Rectal smooth muscle tissue (tissue), 1 donor: ENCODE results near the gene TESK2.
"Not testable (repeated sequence)": the region's sequence is repeated elsewhere in the genome, so short reads cannot be mapped to it uniquely, and the experiment has no call there.

Experiments used
- H3K27ac ChIP-seq: one replicate; pipeline ENCODE4 v1.7.0; 2013; ENCODE audit warnings: low read depth, low read length, inconsistent platforms
- H3K27me3 ChIP-seq: one replicate; pipeline ENCODE4 v1.7.0; 2013; ENCODE audit warnings: low read length; ENCODE audit not compliant: control insufficient read depth, insufficient read depth
- H3K36me3 ChIP-seq: one replicate; pipeline ENCODE4 v1.7.0; 2013; ENCODE audit warnings: low read length; ENCODE audit not compliant: control insufficient read depth, insufficient read depth
- H3K4me1 ChIP-seq: one replicate; pipeline ENCODE4 v1.7.0; 2013; ENCODE audit warnings: low read length; ENCODE audit not compliant: control insufficient read depth, insufficient read depth
- H3K4me3 ChIP-seq: one replicate; pipeline ENCODE4 v1.7.0; 2013; ENCODE audit warnings: low read length
- H3K9ac ChIP-seq: one replicate; pipeline ENCODE4 v1.7.0; 2013; ENCODE audit warnings: low read length

Gene TESK2

DNA sequence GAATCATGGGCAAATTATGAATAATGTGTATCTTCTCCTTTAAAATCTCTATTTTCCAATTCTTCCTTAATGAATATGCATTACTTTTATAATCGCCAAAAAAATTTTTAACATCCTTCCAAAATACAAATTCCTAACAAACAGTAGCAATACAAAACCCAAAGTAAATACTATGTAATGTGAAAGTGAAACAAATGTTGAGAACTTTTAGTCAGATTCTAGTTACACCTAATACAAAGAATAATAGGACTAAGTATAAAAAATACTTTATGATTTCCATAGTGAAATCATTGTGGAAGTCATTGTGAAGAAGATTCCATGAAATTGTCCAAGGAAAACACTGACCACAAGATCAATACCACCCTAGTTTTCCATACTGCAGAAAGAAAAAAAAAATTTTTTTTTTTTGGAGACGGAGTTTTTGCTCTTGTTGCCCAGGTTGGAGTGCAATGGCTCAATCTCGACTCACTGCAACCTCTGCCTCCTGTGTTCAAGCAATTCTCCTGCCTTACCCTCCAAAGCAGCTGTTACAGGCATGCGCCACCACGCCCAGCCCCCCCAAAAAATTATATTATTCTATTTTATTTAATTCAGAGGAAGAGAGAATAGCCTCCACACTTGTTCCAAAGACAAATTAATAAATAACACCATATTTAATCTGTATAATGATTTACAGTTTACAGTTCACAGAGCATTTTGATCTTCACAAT lies 11.8 kb downstream of the TESK2 start:
- Histone ChIP-seq H3K4me3 (no peak overlapping the region), H3K9ac (no peak overlapping the region), H3K27me3 (no peaks in the 10 kb centered on the region), H3K27ac (no peak overlapping the region), H3K4me1 (no peaks in the 10 kb centered on the region), H3K36me3 (no peaks in the 10 kb centered on the region)

DNA sequence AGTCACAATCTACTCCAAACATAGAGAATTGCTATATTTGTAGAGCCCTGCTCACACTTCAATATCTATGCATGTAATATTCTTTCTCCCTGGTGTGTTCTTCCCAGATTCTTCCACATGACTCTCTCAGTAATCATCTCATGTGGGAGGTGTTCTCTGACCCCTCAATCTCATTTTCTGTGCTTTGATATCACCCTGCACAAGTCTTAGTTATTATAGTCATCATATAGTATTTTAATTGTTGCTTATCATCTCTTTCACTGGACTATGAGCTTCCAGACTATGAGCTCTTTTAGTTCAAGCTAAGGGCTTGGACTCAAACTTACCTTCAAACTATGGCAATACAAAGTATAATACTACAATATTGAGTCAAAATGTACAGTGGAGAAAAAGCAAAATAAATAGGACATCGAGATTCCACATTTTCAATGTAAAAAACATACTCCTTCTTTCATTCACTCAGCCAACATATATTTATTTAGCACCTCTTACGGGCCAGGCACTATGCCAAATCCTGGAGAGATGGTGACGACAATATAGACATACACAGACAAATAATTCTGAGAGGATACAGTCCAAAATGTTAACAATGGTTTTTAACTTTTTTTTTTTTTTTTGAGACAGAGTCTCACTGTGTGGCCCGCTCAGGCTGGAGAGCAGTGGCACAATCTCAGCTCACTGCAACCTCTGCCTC lies 12.7 kb downstream of the TESK2 start:
- no peaks in the 10 kb centered on the region for H3K4me1 ChIP-seq
- H3K27ac ChIP-seq = no peak overlapping the region
- no peak overlapping the region for H3K9ac ChIP-seq
- no peaks in the 10 kb centered on the region for H3K36me3 ChIP-seq
- H3K4me3 ChIP-seq = no peak overlapping the region
- H3K27me3 ChIP-seq = no peaks in the 10 kb centered on the region

DNA sequence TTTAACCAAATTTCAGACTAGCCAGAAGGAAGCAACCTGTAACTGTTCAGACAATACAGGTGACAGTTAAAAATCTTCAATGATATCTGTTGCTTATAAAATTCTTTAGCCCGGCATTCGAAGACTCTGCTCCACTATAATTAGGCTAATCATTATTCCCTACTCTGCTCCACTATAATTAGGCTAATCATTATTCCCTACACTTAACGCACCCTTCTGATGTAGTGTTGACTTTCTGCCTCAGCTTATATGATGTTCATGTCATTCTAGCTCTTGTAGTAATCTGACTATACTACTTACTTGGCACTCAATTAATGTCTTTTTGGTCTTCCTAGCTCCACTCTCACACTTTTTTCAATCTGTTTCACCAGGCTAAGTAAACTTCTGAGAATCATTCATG lies 13.3 kb downstream of the TESK2 start:
- Histone ChIP-seq H3K27me3 (no peaks in the 10 kb centered on the region), H3K4me1 (no peaks in the 10 kb centered on the region), H3K36me3 (no peaks in the 10 kb centered on the region), H3K4me3 (no peak overlapping the region), H3K27ac (no peak overlapping the region), H3K9ac (no peak overlapping the region)

DNA sequence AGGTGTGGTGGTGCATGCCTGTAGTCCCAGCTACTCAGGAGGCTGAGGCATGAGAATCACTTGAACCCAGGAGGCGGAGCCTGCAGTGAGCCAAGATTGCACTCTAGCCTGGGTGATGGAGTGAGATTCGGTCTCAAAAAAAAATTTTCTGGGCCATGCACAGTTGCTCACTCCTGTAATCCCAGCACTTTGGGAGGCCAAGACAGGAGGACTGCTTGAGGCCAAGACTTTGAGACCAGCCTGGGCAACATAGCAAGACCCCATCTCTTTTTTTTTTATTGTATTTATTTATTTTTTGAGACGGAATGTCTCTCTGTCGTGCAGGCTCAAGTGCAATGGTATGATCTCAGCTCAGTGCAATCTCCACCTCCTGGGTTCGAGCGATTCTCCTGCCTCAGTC lies 16.8 kb downstream of the TESK2 start:
- H3K4me1 ChIP-seq, H3K27me3 ChIP-seq, H3K36me3 ChIP-seq, H3K4me3 ChIP-seq, H3K27ac ChIP-seq, H3K9ac ChIP-seq: not testable (repeated sequence)

DNA sequence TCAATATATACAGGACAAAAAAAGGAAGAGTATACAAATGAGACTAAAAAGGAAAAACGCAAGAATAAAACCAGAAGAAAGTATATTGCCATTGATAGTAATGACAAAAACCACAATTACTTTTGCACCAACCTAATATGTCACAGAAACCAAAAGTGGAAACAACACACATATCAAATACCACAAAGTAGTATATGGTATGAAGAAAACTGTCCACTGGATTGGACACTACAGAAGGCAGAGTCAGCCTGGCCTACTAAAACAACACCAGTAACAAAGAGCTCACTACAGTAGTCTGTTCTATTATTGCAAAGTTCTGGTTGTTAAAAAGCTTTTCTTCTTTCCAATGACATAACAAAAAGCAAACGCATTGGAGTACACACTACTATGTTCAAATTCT lies 17.7 kb downstream of the TESK2 start:
- Histone ChIP-seq H3K4me3 (no peak overlapping the region), H3K9ac (no peak overlapping the region), H3K4me1 (no peaks in the 10 kb centered on the region), H3K27me3 (no peaks in the 10 kb centered on the region), H3K36me3 (no peaks in the 10 kb centered on the region), H3K27ac (no peak overlapping the region)

DNA sequence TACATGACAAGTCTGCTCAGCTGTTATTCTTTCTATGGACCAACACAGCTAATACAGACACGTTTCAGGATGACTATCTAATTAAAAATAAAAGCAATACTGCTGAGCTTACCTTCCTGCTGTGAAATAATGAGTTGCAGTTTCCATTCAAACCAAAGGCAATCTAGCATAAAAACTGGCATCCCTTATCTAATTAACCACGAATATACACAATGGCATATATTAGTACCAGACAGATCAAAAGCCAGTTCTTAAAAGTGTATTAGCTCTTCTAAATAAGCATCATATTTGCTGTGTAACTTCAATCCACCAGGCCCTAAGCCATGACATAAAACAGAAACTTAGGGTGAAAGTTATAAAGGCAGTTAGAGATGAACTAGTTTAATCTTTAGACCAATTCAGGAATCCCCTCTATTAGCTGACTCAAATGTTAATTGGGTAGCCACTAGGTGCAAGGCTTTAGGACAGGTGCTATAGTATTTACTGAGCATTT lies 20.6 kb downstream of the TESK2 start:
- Histone ChIP-seq H3K4me3 (no peak overlapping the region), H3K36me3 (no peaks in the 10 kb centered on the region), H3K27ac (no peak overlapping the region), H3K27me3 (no peaks in the 10 kb centered on the region), H3K9ac (no peak overlapping the region), H3K4me1 (no peaks in the 10 kb centered on the region)

DNA sequence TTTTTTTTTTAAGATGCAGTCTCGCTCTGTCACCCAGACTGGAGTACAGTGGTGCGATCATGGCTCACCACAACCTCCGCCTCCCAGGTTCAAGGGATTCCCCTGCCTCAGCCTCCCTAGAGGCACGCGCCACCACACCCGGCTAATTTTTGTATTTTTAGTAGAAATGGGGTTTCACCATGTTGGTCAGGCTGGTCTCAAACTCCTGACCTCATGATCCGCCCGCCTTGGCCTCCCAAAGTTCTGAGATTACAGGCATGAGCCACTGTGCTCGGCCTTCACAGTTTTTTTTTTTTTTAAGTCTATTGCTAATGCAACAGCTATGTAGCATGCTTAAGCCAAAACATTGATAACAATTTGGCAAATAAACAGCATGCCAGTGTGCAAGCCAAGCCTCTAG lies 23.6 kb downstream of the TESK2 start:
- H3K9ac ChIP-seq, H3K4me3 ChIP-seq, H3K4me1 ChIP-seq, H3K27me3 ChIP-seq, H3K27ac ChIP-seq, H3K36me3 ChIP-seq: not testable (repeated sequence)

DNA sequence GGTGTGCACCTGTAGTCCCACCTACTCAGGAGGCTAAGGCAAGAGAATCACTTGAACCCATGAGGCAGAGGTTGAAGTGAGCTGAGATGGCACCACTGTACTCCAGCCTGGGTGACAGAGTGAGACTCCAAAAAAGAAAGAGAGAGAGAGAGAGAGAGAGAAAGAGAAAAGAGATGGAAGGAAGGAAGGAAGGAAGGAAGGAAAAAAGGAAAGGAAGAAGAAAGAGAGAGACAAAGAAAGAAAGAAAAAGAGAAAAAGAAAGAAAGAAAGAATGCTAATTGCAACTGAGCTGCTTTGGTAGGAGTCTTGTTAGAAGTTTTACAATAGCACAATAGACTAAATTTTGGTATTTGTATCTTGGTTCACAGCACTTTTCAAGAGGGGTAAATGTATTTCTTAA lies 25.7 kb downstream of the TESK2 start:
- no peaks in the 10 kb centered on the region for H3K36me3 ChIP-seq
- no peak overlapping the region for H3K4me3 ChIP-seq
- no peak overlapping the region for H3K9ac ChIP-seq
- H3K27ac ChIP-seq = no peak overlapping the region
- no peaks in the 10 kb centered on the region for H3K4me1 ChIP-seq
- H3K27me3 ChIP-seq = no peaks in the 10 kb centered on the region

DNA sequence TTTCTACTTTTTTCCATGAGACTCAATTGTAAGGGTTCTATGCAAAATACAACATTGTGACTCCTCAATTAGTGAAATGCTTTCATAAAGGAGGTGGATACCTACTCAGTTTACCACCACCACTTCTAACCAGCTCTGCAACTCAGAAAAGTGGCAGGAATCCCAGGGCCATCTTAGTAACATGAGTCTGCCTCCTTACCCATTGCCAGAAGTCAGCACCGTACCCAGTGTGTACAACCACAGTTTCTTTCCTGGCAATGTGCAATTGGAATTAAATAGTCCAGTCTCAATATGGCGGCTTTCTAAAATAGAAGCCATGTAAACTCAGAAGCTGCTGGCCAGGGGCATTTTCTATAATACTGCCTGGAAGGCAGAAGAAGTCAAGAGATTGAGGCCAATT lies 32.1 kb downstream of the TESK2 start:
- no peak overlapping the region for H3K9ac ChIP-seq
- no peaks in the 10 kb centered on the region for H3K27me3 ChIP-seq
- no peak overlapping the region for H3K27ac ChIP-seq
- H3K36me3 ChIP-seq = no peaks in the 10 kb centered on the region
- no peak overlapping the region for H3K4me3 ChIP-seq
- no peaks in the 10 kb centered on the region for H3K4me1 ChIP-seq

DNA sequence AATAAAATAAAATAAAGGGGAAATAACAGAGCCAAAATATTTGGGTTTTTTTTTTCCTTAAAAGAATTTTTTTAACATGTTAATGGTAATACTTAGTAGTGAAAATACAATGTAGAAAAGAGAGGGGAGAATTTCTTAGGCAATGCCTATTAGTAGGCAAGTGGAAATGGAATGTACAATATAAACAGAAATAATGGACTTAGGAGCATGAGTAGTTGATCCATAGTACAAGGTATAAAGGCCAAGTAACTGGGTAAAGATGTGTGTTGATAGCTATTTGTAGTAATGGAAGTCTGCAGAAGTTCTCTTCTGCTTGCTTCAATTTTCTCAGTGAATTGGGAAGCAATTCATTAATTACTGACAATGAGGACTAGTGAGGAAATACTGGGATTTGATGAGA lies 34.4 kb downstream of the TESK2 start:
- no peak overlapping the region for H3K27ac ChIP-seq
- H3K9ac ChIP-seq = no peak overlapping the region
- no peaks in the 10 kb centered on the region for H3K4me1 ChIP-seq
- no peak overlapping the region for H3K4me3 ChIP-seq
- no peaks in the 10 kb centered on the region for H3K27me3 ChIP-seq
- H3K36me3 ChIP-seq = no peaks in the 10 kb centered on the region

DNA sequence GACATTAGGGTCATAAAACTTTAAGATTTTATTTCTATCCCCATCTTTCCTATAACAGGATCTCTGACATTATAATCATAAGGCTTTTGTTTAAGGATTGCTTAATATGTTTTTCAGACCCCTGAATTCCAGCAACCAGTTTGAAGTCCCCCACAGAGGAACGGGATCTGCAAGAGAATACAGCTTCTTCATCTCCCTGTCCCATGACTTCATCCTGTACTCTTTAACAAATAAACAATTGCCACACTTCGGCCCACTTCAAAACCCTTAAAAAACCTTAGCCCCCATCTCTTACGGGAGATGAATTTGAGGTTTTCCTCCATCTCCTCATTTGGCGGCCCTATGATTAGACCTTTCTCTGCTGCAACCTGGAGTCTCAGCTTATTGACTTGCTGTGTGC lies 35.8 kb downstream of the TESK2 start:
- Histone ChIP-seq H3K36me3 (no peaks in the 10 kb centered on the region), H3K27me3 (no peaks in the 10 kb centered on the region), H3K27ac (no peak overlapping the region), H3K4me1 (no peaks in the 10 kb centered on the region), H3K4me3 (no peak overlapping the region), H3K9ac (no peak overlapping the region)

DNA sequence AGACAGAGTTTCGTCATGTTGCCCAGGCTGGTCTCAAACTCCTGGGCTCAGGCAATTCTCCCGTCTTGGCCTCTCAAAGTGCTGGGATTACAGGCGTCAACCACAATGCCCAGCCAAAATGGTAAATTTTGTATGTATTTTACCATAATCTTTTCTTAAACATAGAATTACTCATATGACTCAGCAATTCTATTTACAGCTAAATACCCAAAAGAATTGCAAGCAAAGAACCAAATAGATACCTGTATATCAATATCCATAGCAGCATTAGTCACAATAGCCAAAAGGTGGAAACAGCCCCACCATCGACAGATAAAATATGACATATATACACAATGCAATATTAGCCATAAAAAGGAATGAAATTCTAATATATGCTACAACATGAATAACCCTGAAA lies 36.5 kb downstream of the TESK2 start:
- H3K27me3 ChIP-seq = no peaks in the 10 kb centered on the region
- no peaks in the 10 kb centered on the region for H3K36me3 ChIP-seq
- no peak overlapping the region for H3K4me3 ChIP-seq
- H3K27ac ChIP-seq = no peak overlapping the region
- no peak overlapping the region for H3K9ac ChIP-seq
- H3K4me1 ChIP-seq = no peaks in the 10 kb centered on the region

DNA sequence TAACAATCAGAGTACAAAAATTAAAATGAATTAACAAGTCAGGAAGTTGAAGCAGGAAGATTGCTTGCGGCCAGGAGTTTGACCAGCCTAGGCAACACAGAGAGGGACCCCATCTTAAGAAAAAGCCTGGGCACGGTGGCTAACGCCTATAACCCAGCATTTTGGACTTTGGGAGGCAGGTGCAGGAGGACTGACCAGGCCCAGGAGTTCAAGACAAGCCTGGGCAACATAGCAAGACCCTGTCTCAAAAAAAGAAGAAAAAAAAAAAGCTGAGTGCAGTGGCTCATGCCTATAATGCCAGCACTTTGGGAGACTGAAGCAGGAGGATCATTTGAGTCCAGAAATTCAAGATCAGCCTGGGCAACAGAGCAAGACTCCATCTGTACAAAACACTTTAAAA lies 38.5 kb downstream of the TESK2 start:
- no peak overlapping the region for H3K9ac ChIP-seq
- H3K27me3 ChIP-seq = no peaks in the 10 kb centered on the region
- H3K27ac ChIP-seq = no peak overlapping the region
- no peaks in the 10 kb centered on the region for H3K36me3 ChIP-seq
- no peaks in the 10 kb centered on the region for H3K4me1 ChIP-seq
- no peak overlapping the region for H3K4me3 ChIP-seq
